D721Med (cell line): ENCODE data around the gene TXNDC5.

Source experiments
- DNase-seq: peaks from one replicate; pipeline ENCODE4 v3.0.0; 2011; ENCODE audit warnings: low spot score; ENCODE audit not compliant: insufficient read length
- FAIRE-seq: peaks from 2 replicates; lab custom pipeline; 2011; peaks lifted over from hg19 to GRCh38; lab: Jason Lieb, UNC
- TF ChIP-seq, protein P1 (sequence below): IDR thresholded peaks from 2 replicates; pipeline ENCODE4 v1.5.1; 2012; ENCODE audit warnings: mild to moderate bottlenecking, control low read depth; ENCODE audit not compliant: insufficient read depth; ENCODE audit errors: missing control alignments

TXNDC5 gene

GRCh38 chr6:7836371-7837026 is 74.1 kb downstream of the TXNDC5 start:
- DNase-seq (no peak), FAIRE-seq (no peak)
- TF ChIP-seq, protein P1, sequence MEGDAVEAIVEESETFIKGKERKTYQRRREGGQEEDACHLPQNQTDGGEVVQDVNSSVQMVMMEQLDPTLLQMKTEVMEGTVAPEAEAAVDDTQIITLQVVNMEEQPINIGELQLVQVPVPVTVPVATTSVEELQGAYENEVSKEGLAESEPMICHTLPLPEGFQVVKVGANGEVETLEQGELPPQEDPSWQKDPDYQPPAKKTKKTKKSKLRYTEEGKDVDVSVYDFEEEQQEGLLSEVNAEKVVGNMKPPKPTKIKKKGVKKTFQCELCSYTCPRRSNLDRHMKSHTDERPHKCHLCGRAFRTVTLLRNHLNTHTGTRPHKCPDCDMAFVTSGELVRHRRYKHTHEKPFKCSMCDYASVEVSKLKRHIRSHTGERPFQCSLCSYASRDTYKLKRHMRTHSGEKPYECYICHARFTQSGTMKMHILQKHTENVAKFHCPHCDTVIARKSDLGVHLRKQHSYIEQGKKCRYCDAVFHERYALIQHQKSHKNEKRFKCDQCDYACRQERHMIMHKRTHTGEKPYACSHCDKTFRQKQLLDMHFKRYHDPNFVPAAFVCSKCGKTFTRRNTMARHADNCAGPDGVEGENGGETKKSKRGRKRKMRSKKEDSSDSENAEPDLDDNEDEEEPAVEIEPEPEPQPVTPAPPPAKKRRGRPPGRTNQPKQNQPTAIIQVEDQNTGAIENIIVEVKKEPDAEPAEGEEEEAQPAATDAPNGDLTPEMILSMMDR: no peak

DNA sequence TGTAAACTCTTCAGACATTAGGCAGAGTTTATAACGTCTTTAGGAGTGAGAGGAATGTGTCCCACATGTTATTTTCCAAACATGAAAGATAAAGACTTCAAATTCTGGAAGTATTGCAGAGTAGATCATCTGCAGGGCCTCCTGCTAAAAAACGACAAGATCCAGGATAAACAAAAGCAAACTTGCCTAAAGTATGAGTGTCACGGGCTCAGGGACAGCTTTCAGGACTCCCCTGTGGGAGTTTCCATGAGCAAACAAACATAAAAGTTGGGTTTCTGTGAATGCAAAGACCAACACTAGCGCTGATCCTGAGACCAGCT is 76.9 kb downstream of the TXNDC5 start:
- TF ChIP-seq, protein P1: no peak
- DNase-seq (no peak), FAIRE-seq (no peak)

DNA sequence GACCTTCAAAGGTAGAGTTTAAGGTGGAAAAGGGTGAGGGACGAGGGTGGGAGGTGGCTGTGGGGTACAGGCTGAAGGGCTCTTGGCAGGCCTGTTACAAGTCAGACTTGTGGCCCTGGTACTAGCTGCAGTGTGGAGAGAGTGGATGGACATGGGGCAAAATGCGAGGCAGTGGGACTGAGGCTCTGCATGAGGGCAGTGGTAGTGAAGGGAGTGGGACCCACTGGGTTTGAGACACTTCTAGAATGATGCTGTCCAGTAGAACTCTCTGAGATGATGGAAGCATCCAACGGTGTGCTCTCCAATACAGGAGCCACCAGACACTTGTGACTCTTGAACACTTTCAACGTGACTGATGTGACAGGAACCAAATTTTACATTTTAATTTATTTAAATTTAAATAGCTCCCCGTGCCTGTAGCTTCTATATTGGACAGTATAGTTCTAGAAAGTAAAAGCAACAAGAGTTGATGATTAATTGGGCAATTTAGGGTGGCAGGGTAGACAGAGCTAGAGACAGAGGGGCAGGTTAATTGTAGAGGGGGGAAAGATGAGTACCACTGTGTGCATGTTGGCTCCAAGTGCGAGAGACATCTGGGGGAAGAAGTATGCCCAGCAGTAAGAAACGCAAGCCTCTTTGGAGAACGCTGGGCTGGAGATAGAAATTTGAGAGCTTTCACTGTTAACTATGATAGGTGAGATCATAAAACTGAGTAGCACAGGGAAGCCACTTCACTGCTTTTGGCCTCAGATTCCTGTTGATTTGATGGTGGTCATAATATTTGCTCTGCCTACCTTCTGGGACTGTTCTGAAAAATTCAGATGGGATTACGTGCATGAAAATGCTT is 77.5 kb downstream of the TXNDC5 start:
- FAIRE-seq (no peak), DNase-seq (no peak)
- TF ChIP-seq, protein P1: no peak
